GM19351 (cell line): ENCODE measurements around the gene TSNAX.

Source experiments
- ATAC-seq: cut with Tn5 transposase; IDR thresholded peaks from one replicate; pipeline ENCODE4 v1.9.1; 2021; ENCODE audit warnings: mild to moderate bottlenecking, moderate library complexity; ENCODE audit not compliant: unreplicated experiment

TSNAX gene

DNA sequence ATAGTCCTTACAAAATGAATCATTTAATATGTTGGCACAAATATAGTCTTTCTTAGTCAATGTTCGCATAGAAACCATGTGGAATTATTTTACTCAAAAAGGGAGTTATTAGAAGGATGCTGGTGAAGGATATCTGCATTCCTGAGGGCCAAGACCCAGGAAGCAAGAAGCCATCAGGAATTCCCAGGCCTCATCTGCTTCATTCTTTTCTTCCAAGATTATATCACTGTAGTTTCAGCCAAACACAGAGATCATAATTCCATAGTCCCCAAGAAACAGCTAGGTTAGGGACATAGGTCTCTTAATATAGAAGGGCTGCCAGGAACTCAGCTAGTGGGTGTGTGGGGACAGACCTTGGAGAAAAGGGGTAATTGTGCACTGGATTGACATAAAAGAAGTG lies 69.5 kb downstream of the TSNAX start:
- ATAC-seq, result no peak

GRCh38 chr1:231600458-231600976 lies 72.0 kb downstream of the TSNAX start:
- ATAC-seq, result no peak

GRCh38 chr1:231601824-231602672 lies 73.6 kb downstream of the TSNAX start:
- no peak for ATAC-seq

- no peak for ATAC-seq
Observed at GRCh38 chr1:231602673-231602984, 74.2 kb downstream of the TSNAX start.

DNA sequence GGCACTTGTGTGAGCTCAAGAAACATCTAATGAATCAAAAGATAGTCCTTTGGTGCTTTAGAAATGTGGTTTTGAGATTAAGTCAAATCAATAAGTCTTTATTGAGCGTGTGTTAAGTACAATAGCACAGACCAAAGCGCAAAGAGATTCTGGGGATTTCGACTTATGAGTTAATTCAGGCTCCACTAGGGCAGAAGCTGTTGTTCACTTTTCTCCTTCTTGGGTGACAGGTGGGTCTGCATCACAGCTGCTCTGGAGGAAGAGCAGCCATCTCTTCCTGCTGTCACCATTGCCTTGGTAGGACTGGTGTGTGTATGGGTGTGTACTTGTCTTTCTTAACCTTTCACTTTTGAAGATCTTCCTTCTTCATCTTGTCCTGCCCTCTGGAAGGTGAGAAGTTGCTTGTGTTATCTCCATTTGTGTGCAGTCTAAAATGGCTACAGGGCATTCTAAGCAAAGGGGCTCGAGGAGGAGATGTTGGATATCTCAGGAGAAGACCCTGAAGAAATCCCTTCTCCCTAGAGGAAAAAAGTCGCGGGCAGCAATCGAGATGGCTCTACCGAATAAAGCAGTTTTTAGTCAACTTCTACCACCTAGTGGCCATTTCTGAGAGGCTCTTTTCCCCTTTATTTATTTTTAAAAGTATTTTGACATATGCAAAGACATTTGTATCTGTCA lies 75.3 kb downstream of the TSNAX start:
- ATAC-seq, result peak; percentile 84

DNA sequence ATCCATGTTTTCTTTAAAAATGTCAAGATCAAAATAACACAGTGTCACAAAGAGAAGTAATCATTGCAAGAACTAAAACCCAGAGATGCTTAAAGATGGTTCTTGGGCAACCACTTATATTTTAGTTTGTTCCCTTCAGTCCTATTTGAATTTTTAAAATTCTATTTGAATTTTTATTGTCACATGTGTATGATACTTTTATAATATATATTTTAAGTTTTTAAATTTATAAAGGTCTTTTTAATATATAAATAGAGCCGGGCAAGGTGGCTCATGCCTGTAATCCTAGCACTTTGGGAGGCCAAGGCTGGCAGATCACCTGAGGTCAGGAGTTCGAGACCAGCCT lies 75.8 kb downstream of the TSNAX start:
- ATAC-seq, result no peak

- ATAC-seq, result no peak
Observed at GRCh38 chr1:231605149-231606100, 77.0 kb downstream of the TSNAX start.

- no peak for ATAC-seq
Observed at GRCh38 chr1:231606712-231607111, 78.2 kb downstream of the TSNAX start.

DNA sequence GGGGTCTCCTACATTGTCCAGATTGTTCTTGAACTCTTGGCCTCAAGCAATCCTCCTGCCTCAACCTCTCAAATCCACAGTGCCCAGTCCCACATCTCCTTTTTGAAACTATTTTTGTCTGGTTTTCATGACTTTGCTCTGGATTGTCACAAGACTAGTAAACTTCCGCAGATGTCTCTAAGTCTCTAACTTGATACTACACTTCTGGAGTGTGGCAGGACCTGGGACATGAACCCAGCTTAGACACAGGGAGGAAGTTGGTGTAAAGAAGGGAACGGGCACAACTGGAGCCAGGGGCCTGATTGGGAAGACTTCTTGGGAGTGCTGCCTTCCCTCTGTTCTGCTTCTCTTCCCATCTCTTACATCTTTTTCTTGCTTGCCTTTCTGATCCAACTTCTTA lies 81.9 kb downstream of the TSNAX start:
- no peak for ATAC-seq

GRCh38 chr1:231611111-231611510 lies 82.6 kb downstream of the TSNAX start:
- no peak for ATAC-seq

DNA sequence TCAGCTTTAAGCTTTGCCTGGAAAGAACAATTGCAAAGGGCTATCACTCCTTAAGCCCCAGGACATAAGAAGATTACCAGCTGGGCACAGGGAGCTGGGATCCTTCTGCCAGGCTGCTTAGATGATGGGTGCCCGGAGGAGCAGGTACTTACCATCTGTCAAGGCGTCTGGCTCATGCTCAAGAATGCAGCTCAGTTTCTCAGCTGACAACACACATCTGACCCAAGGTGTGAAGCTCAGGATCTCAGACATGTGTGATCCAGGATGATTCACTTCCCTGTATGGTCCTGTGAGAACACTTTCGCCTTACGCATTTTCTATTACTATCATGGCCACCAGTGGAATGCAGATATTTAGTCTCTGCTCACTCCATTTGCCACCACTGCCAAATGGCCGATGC lies 83.4 kb downstream of the TSNAX start:
- no peak for ATAC-seq

DNA sequence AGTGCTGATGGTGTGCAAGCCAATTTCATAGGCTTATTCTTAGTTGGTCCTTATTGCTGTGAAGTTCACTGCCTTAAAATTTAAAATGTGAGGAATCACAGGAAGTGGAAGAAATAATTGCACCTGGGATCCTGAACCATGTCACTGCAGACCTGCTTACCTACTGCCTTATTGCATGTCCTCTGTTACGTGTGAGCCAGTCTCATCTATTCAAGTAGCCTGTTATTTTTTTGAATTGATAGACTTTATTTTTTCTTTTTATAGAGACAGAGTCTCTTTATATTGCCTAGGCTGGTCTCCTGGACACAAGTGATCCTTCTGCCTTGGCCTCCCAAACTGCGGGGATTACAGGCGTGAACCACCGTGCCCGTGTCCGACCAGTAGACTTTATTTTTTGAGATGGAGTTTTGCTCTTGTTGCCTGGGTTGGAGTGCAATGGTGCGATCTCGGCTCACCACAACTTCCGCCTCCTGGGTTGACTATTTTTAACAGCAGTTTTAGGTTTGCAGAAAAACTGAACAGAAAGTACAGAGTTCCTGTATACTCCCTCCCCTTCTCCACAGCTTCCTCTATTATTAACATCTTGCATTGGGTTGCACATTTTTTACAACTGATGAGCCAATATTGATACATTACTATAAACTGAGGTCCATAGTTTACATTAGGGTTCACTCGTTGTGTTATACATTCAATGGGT lies 84.1 kb downstream of the TSNAX start:
- ATAC-seq, result peak; percentile 94

DNA sequence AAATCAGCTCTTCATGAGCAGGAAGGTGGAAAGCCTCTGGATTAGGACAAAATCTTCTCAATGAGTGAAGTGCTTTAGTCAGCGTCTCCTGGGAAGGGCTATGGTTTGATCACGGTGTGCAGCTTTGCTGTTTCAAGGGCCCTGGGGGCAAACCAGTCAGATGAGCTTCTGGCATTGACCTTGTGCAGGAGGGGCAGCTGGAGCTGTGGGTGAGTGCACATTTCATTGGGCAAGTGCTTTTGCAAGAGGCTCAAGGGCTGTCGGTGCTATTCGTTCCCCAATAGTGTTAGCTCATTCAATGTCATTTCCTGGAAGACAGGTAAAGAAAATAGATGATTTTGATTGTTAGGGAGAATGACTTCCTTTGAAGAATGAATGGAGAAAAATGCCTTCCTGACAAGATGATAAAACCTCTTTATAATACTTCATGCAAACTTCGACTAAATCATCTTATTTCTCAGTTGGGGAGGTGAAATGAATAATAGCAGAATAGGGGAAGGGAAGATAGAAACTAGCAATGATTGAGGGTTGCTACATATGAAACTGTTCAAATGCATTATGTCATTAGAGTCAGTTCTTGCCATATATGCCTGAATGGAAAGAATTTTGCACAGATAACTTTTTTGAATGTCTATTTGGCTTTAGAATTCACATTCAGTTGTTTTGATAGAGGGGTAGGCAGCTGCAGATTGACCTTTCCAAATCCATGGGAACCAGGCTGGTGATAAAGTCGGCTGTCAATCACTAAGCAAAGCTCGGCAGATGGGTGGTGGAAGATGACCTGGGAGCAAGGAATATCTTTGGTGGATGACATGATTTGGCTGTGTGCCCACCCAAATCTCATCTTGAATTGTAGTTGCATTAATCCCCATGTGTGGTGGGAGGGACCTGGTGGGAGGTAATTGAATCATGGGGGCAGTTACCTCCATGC lies 85.2 kb downstream of the TSNAX start:
- peak; percentile 52 for ATAC-seq
